GM18505 (cell line): ENCODE data around the gene PDCD11.
"Not testable (repeated sequence)": the region's sequence is repeated elsewhere in the genome, so short reads cannot be mapped to it uniquely, and the experiment has no call there.

ENCODE experiments used
- ATAC-seq: cut with Tn5 transposase; IDR thresholded peaks from one replicate; pipeline ENCODE4 v1.9.1; 2021; ENCODE audit not compliant: unreplicated experiment
- POLR2A ChIP-seq: IDR thresholded peaks from 4 replicates; pipeline ENCODE4 v1.6.1; 2011; ENCODE audit warnings: borderline replicate concordance; ENCODE audit not compliant: insufficient read depth, insufficient read length; ENCODE audit errors: extremely low read depth

The PDCD11 gene

DNA sequence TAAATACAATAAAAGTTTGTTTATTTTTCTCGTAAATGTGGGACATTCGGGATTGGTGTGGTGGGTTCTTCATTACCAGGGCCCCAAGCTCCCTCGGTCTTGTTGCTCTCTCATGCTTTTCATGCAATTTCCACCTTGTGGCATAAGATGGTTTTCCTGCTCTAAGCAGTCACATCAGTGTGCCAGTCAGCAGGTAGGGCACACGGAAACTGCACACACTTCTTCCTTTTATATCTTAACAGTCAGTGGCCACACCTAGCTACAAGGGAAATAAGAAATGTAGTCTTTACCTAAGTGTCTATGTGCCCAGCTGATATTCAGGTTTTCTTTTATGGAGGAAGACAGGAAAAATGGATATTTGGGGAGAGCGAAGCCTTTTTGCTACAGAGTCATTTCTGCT lies 22.2 kb upstream of the PDCD11 start:
- ATAC-seq = no peak
- no peak for TF ChIP-seq POLR2A

GRCh38 chr10:103382769-103383168 lies 13.7 kb upstream of the PDCD11 start:
- ATAC-seq = no peak

DNA sequence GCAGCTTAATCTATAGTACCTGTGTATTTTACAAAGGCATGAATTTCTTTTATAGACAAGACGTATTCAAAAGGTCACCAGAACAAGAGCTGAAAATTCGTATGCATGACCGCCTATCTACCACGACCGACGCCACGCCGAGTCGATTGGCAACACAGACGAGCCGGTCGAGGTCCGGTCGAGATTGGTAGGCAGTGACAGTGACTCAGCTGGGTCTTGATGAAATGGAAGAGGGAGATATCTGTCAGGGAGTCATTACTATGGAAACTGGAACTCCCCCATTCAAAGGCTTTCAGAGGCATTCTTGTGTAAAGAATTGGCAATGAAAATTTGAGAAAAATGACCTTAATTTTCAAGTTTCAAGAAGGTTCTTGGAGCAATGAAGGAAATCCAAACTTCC lies 2.2 kb upstream of the PDCD11 start:
- TF ChIP-seq POLR2A = peak; percentile 23

More at GRCh38 chr10:103382769-103383168, 13.7 kb upstream of the PDCD11 start:
- TF ChIP-seq POLR2A = no peak

DNA sequence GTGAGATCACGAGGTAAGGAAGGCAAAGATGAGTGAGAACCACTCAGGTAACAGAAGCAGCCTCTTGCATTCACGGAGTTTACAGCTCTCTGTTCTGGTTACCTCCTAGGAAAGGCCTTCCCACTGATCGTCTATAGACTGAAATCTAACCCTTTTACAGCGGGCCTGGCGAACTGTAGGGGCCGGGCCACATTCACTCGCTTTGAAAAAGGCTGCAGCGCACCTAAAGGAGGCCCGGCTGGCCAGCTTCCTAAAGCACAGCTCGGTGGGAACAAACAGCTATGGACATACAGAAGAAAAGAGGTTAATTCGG lies 716 bp upstream of the PDCD11 start:
- ATAC-seq = no peak
- TF ChIP-seq POLR2A = no peak

More for the DNA sequence above, 2.2 kb upstream of the PDCD11 start:
- no peak for ATAC-seq

GRCh38 chr10:103396789-103397087 lies 312 bp downstream of the PDCD11 start:
- no peak for ATAC-seq
- no peak for TF ChIP-seq POLR2A

DNA sequence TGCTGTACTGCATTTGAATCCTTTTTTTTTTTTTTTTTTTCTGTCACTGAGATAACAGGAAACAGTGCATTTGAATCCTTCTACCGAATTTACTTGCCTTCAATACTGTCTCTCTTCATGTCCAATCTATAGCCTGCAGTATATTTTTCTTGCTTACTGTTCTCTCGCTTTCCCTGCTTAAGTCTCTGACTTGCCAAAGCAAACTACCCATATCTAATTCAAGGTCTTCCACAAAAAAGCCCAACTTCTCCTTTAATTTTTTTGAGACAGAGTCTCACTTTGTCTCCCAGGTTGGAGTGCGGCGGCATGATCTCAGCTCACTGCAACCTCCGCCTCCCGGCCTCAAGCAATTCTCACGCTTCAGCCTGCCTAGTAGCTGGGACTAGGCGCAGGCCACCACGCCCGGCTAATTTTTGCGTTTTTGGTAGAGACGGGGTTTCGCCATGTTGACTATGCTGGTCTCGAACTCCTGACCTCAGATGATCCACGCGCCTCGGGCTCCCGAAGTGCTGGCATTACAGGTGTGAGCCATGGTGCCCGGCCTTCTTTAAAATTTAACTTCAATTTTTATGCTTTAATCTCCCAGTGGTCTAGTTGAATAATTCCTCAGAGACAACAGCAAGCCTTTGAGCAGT lies 882 bp downstream of the PDCD11 start:
- ATAC-seq = no peak
- TF ChIP-seq POLR2A = no peak

DNA sequence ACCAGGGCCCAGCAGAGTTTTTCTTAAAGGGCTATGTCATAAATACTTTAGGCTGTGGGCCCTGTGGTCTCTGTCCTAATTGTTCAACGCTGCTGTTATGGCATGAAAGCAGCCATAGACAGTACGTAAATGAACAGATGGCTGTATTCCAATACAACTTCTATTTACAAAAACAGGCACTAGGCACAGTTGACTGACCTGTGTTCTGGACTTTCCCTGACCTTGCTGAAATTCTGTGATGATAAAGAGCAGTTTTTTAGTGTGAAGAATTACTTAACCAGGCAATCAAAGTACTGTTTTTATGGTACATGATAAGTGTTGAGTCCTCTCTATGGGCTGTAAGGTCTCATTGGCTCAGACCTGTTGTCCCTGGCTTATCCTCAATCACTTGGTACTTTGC lies 17.1 kb downstream of the PDCD11 start:
- no peak for TF ChIP-seq POLR2A
- no peak for ATAC-seq

DNA sequence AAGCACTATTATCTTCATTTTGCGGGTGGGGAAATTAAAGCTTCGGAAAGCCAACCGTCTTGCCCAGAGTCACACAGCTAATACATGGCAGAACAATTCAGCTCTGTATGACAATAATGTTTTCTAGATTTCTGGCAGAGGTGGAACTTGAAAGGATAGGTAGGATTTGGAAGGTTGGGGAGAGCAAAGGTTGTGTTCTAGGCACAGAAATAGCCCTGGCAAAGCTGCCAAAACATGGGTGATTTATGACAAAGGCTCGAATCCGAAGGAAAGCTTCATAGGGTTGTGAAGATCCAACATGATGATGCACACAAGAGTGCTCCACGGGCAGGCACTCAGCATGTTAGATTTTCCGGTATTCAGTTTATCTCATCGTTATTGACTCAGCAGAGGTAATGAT lies 19.2 kb downstream of the PDCD11 start:
- no peak for TF ChIP-seq POLR2A
- no peak for ATAC-seq

- ATAC-seq = no peak
- TF ChIP-seq POLR2A = no peak
Observed at GRCh38 chr10:103416436-103417147, 20.2 kb downstream of the PDCD11 start.

GRCh38 chr10:103417148-103417469 lies 20.7 kb downstream of the PDCD11 start:
- not testable (repeated sequence) for ATAC-seq

- ATAC-seq = no peak
- no peak for TF ChIP-seq POLR2A
Observed at GRCh38 chr10:103417601-103418000, 21.2 kb downstream of the PDCD11 start.

DNA sequence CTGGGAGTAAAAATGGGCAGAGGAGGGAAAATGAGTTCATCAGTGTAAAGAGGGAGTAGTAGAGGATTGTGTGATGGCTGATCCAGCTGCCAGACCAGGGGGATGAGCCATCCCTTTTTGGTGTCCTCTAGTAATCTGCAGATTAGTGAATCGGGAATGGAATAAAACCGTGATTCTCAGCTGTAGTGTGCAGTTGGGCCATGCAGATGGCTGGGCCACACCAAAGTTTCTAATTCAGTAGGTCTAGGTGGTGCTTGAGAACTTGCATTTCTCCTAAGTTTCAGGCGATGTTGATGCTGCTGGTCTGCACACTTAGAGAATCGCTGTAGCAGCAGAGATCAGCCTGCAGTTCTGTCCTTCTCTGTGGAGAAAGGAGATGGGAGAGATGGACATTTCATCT lies 22.7 kb downstream of the PDCD11 start:
- no peak for ATAC-seq
- TF ChIP-seq POLR2A = no peak

GRCh38 chr10:103423748-103424147 lies 27.3 kb downstream of the PDCD11 start:
- no peak for ATAC-seq
- TF ChIP-seq POLR2A = no peak

GRCh38 chr10:103427866-103428265 lies 31.4 kb downstream of the PDCD11 start:
- no peak for TF ChIP-seq POLR2A
- ATAC-seq = no peak
